NAMALWA (cell line): ENCODE results near the gene ATP5MC3.
"Not testable (repeated sequence)": the region's sequence is repeated elsewhere in the genome, so short reads cannot be mapped to it uniquely, and the experiment has no call there.

Experiments
- DNase-seq: peaks from one replicate; pipeline ENCODE4 v3.0.0-alpha.2; 2015; ENCODE audit warnings: low spot score

ATP5MC3 gene

GRCh38 chr2:175181104-175181876, at the start of gene ATP5MC3:
ATP5MC3 (minus strand) TSS chr2:175181710; CDS start chr2:175181393, 317 bp downstream.
- peak; percentile 98 for DNase-seq

- DNase-seq: not testable (repeated sequence)
Measured at GRCh38 chr2:175228601-175229000, 47.1 kb upstream of the ATP5MC3 start.

- DNase-seq: no peak
Measured at GRCh38 chr2:175228179-175228578, 46.7 kb upstream of the ATP5MC3 start.

- no peak for DNase-seq
Measured at GRCh38 chr2:175227393-175227792, 45.9 kb upstream of the ATP5MC3 start.

- DNase-seq: no peak
Measured at GRCh38 chr2:175220075-175220474, 38.6 kb upstream of the ATP5MC3 start.

- DNase-seq: no peak
Measured at GRCh38 chr2:175218551-175218950, 37.0 kb upstream of the ATP5MC3 start.

- DNase-seq: no peak
Measured at GRCh38 chr2:175207741-175208438, 26.4 kb upstream of the ATP5MC3 start.

GRCh38 chr2:175206866-175207265, 25.4 kb upstream of the ATP5MC3 start:
- no peak for DNase-seq

GRCh38 chr2:175205523-175205922, 24.0 kb upstream of the ATP5MC3 start:
- no peak for DNase-seq

GRCh38 chr2:175203621-175204496, 22.3 kb upstream of the ATP5MC3 start:
- peak; percentile 80 for DNase-seq

GRCh38 chr2:175195012-175195411, 13.5 kb upstream of the ATP5MC3 start:
- no peak for DNase-seq

- no peak for DNase-seq
Measured at GRCh38 chr2:175188761-175189160, 7.3 kb upstream of the ATP5MC3 start.

- DNase-seq: peak; percentile 63
Measured at GRCh38 chr2:175187378-175187777, 5.9 kb upstream of the ATP5MC3 start.

GRCh38 chr2:175183674-175184073, 2.2 kb upstream of the ATP5MC3 start:
- DNase-seq: no peak

- no peak for DNase-seq
Measured at GRCh38 chr2:175181877-175182308, 383 bp upstream of the ATP5MC3 start.

- peak; percentile 66 for DNase-seq
Measured at GRCh38 chr2:175180701-175181103, 808 bp downstream of the ATP5MC3 start.

GRCh38 chr2:175176624-175177023, 4.9 kb downstream of the ATP5MC3 start:
- DNase-seq: no peak

GRCh38 chr2:175175896-175176295, 5.6 kb downstream of the ATP5MC3 start:
- DNase-seq: no peak

GRCh38 chr2:175175320-175175719, 6.2 kb downstream of the ATP5MC3 start:
- no peak for DNase-seq

GRCh38 chr2:175170659-175171304, 10.7 kb downstream of the ATP5MC3 start:
- DNase-seq: peak; percentile 46

GRCh38 chr2:175169191-175169590, 12.3 kb downstream of the ATP5MC3 start:
- peak; percentile 19 for DNase-seq

- no peak for DNase-seq
Measured at GRCh38 chr2:175168564-175168945, 13.0 kb downstream of the ATP5MC3 start.
